Aorta (tissue), 5 donors: ENCODE results near the gene TMEM266. TPM values are rescaled to one million over a fixed set of nuclear protein-coding genes. Genes with fewer than 3 reads are reported as not detected.

Experiments used
- ATAC-seq: fragments of 200-7000 bp; cut with Tn5 transposase; one replicate; pipeline ENCODE4 v1.9.1; 2022; ENCODE audit warnings: moderate library complexity; ENCODE audit not compliant: low FRiP score
- DNase-seq, 2 donors: peaks; one replicate each; pipeline ENCODE4 v3.0.0-alpha.2; 2020
- H3K27ac ChIP-seq, 2 donors: one replicate each; pipeline ENCODE4 v1.5.1; 2013; ENCODE audit warnings: low read length in 2 of 2, mild to moderate bottlenecking in 2 of 2, moderate library complexity in 2 of 2, control low read depth in 1 of 2, inconsistent platforms in 1 of 2, low read depth in 1 of 2
- H3K27me3 ChIP-seq, 2 donors: one replicate each; pipeline ENCODE4 v1.6.1; 2013; ENCODE audit warnings: control low read depth in 1 of 2, low read length in 1 of 2, mild to moderate bottlenecking in 1 of 2, moderate library complexity in 1 of 2; ENCODE audit not compliant: insufficient read depth in 2 of 2, control insufficient read depth in 1 of 2
- H3K36me3 ChIP-seq, 2 donors: one replicate each; pipeline ENCODE4 v1.6.1; 2013; ENCODE audit warnings: control low read depth in 1 of 2, low read length in 1 of 2, mild to moderate bottlenecking in 1 of 2; ENCODE audit not compliant: insufficient read depth in 2 of 2, control insufficient read depth in 1 of 2
- H3K4me1 ChIP-seq, 2 donors: one replicate each; pipeline ENCODE4 v1.6.1; 2013; ENCODE audit warnings: low read length in 2 of 2, control low read depth in 1 of 2, mild to moderate bottlenecking in 1 of 2, moderate library complexity in 1 of 2; ENCODE audit not compliant: insufficient read depth in 2 of 2, control insufficient read depth in 1 of 2
- H3K4me3 ChIP-seq, 2 donors: one replicate each; pipeline ENCODE4 v1.5.1; 2013; ENCODE audit warnings: low read length in 2 of 2, control low read depth in 1 of 2, mild to moderate bottlenecking in 1 of 2
- H3K9me3 ChIP-seq: one replicate; pipeline ENCODE4 v1.6.1; 2013; ENCODE audit warnings: mild to moderate bottlenecking, low read length; ENCODE audit not compliant: control insufficient read depth
- WGBS, 2 donors: extraction: QIAGEN DNeasy Blood & Tissue Kit; methylation state at CpG; one replicate each; pipeline ENCODE4 v1.1.7; 2013; 5-methylcytosine and 5-hydroxymethylcytosine counted together
- intact Hi-C, 2 donors: fragments of 100-400 bp; cut with DNase I; formaldehyde crosslinking; loops; one replicate each; pipeline versions ENCODE4 v1.14.2 to v1.15.0; 2022
- polyA plus RNA-seq, 2 donors: library from polyadenylated mRNA; stranded (reverse); fragments of 200-250 nt; gene quantifications; one replicate each; pipeline ENCODE4 v1.2.3, GENCODE V29; 2013
- total RNA-seq, 2 donors: library from RNA; stranded (reverse); fragmentation: NEBNext Ultra II Directional; extraction: Animal tissue kit (Norgen Biotek cat#: 25700); gene quantifications; one replicate each; pipeline ENCODE4 v1.2.1, GENCODE V29; 2021
- donor health status: healthy with polysubstance abuse.
- donor health status: Bipolar disorder and iron deficiency.
- donor health status: DM: no; HTN: no; CAD: no.
- donor health status: DM: no; HTN: no; CAD: no.
- donor health status: DM: yes; HTN: yes; CAD: no.

Gene TMEM266
- total and polyA plus RNA-seq, 4 donors, result 0.26 TPM; not detected in 3

DNA sequence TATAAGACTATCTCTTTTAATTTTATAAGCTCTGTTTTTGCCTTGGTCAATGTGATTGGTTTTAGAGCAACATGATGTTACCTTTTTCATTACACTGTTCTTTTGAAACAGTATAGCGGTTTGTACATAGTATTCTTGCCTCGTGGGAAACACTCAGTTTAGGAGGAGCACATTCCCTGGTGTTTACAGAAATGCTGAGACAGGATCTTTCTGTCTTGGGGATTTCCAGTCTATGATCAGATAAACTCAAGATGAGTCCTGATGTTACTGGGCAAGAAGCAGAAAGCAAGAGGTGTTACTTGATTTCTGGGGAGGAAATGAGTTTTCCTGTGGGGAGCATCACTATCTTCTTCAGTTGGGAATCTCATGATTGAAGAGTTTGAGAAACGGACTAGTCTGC is 2.5 kb downstream of the TMEM266 start:
- Histone ChIP-seq H3K36me3 (no peaks in the 10 kb centered on the region), H3K27me3 (no peaks in the 10 kb centered on the region), H3K9me3 (no peaks in the 10 kb centered on the region), H3K4me3 (no peak overlapping the region), H3K4me1 (no peaks in the 10 kb centered on the region), H3K27ac (no peak overlapping the region)
- DNase-seq (no peak), ATAC-seq (no peak)
- intact Hi-C loops, result no loop called here
- 41 to 53% methylated on average over 3 of the region's 3 CpGs for WGBS, 2 donors

DNA sequence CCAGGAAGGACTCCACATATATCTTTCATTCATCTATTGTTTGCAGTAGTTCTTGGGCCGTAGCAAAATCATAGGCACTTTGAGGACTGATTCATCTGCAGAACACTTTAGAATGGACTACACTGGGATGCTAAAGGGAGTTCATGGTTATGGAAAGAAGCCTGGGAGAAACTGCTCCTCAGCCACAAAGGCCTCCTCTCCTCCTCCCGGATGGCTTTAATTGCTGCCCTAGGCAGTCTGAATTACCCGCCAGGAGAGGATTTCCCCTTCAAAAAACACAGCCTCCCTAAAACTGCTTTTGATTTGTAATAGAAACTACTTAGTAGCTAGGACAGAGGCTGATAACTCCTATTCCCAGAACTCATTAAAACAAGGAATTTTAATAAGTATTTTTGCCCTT is 4.6 kb downstream of the TMEM266 start:
- no peak overlapping the region for H3K4me3 ChIP-seq
- H3K4me1 ChIP-seq, result no peaks in the 10 kb centered on the region
- no peaks in the 10 kb centered on the region for H3K36me3 ChIP-seq
- intact Hi-C loops, result no loop called here
- ATAC-seq (no peak), DNase-seq (no peak)
- WGBS, 2 donors, result 62 to 72% methylated on average over 3 of the region's 3 CpGs
- no peaks in the 10 kb centered on the region for H3K27me3 ChIP-seq
- no peaks in the 10 kb centered on the region for H3K9me3 ChIP-seq
- no peak overlapping the region for H3K27ac ChIP-seq

DNA sequence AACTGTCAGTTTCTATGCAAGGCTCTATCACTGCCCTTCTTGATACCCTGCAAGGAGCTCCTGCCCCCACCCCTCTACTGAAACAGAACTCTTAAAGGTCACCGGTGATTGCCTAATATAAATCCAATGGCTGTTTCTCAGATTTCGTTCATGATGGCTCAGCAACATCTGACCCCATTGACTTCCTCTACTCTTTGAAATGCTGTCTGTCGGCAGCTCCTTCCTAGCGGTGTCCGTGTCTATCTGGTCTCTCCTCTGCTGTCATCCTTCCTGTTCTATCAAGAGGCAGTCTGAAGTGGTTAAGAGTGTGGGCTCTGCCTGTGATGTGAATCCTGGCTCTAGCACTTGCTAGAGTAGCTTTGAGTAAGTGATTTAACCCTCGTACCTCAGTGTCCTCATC is 5.5 kb downstream of the TMEM266 start:
- no peak overlapping the region for H3K4me3 ChIP-seq
- no peak for DNase-seq
- no peak overlapping the region for H3K27ac ChIP-seq
- no peak for ATAC-seq
- no peaks in the 10 kb centered on the region for H3K27me3 ChIP-seq
- no peaks in the 10 kb centered on the region for H3K4me1 ChIP-seq
- H3K36me3 ChIP-seq, result no peaks in the 10 kb centered on the region
- 49 to 54% methylated on average over 6 of the region's 6 CpGs for WGBS, 2 donors
- intact Hi-C loops, result no loop called here
- H3K9me3 ChIP-seq, result no peaks in the 10 kb centered on the region

DNA sequence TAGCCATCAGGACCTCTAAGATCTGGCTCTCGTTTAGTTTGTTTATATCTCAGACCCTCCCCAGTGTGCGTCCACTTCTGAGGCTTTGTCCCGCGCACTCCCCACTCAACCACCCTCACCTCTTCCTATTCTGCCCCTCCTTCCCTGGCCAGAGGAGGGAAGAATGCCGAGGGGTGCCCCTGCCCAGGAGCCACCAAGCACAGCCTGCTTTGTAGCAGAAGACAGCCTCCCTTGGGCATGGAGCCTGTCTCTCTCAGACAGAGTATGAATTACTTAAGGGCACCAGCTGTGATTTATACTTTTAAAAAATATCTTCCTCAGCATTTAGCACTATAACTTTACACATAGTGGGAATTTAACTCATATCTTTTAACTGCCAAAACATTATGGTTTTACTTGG is 6.0 kb downstream of the TMEM266 start:
- Histone ChIP-seq H3K4me1 (no peaks in the 10 kb centered on the region), H3K27me3 (no peaks in the 10 kb centered on the region), H3K27ac (no peak overlapping the region), H3K9me3 (no peaks in the 10 kb centered on the region), H3K36me3 (no peaks in the 10 kb centered on the region), H3K4me3 (no peak overlapping the region)
- no peak for DNase-seq
- no peak for ATAC-seq
- intact Hi-C loops, result no loop called here
- 47 to 55% methylated on average over 5 of the region's 5 CpGs for WGBS, 2 donors

DNA sequence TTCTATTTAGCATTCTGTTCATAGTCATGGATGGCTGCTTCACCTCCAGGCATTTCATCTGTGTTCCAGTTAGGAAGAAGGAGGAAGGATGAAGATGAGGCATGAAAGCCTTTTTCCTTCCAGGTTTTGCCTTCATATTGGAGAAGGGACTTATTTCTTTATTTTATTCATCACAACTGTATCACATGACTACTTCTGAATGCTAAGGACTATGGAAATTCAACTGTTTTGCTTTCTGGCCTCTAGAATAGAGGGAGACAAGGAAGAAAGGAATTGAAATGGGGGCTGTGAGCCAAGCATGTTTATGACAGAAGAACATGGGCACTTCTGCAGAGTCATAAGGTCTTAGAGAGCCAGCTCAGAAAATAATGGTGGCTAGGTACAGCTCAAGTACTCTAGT is 10.4 kb downstream of the TMEM266 start:
- H3K27me3 ChIP-seq, result no peaks in the 10 kb centered on the region
- no peak overlapping the region for H3K27ac ChIP-seq
- DNase-seq (no peak), ATAC-seq (no peak)
- H3K9me3 ChIP-seq, result no peaks in the 10 kb centered on the region
- no peak overlapping the region for H3K4me3 ChIP-seq
- intact Hi-C loops, result no loop called here
- H3K36me3 ChIP-seq, result no peaks in the 10 kb centered on the region
- H3K4me1 ChIP-seq, result no peaks in the 10 kb centered on the region

DNA sequence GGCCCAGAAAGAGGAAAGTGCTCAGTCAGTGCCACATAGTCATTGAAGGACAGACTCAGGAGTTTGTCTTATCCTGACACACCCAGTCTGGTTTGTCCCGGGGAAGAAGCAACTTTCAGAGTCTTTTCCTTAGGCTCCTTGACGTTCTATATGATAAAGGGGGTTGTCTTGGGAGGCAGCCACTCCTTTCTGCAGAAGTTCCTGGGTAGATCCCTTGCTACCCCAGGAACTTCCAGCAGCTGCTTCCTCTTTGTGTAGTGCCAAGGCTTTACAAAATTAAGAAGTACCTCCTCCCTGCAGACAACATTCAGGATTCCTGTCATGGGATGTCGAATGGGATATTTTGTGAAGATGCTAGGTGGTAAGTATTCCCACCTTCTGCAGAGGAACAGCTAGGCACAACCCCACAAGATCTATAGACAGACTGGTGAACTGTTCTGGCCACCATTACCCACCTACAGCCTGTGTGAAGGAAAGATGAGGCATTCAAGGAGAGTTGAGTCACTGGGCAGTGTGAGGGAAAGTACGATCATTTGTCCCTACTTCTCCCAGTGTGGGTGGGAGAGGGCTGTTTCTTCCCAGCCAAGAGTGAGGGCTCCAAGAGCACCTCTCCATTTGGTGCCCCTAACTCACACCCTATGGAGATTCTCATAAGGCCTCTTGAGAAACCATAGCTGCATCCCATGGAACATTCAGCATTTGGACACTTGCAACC is 11.3 kb downstream of the TMEM266 start:
- no peaks in the 10 kb centered on the region for H3K27me3 ChIP-seq
- no peak overlapping the region for H3K27ac ChIP-seq
- no peaks in the 10 kb centered on the region for H3K36me3 ChIP-seq
- H3K9me3 ChIP-seq, result no peaks in the 10 kb centered on the region
- DNase-seq, result no peak
- no peaks in the 10 kb centered on the region for H3K4me1 ChIP-seq
- ATAC-seq, result no peak
- 82 to 83% methylated on average over 4 of the region's 4 CpGs for WGBS, 2 donors
- no peak overlapping the region for H3K4me3 ChIP-seq
- intact Hi-C loops, result no loop called here

GRCh38 chr15:76071806-76072205 is 12.0 kb downstream of the TMEM266 start:
- WGBS, 2 donors, result 75 to 83% methylated on average over 7 of the region's 7 CpGs
- no peaks in the 10 kb centered on the region for H3K36me3 ChIP-seq

GRCh38 chr15:76073554-76073953 is 13.8 kb downstream of the TMEM266 start:
- H3K4me3 ChIP-seq, result no peak overlapping the region
- intact Hi-C loops, result no loop called here
- H3K27me3 ChIP-seq, result no peaks in the 10 kb centered on the region
- WGBS, 2 donors, result 62% methylated on average over 2 of the region's 2 CpGs
- ATAC-seq, result no peak
- H3K36me3 ChIP-seq, result no peaks in the 10 kb centered on the region
- no peaks in the 10 kb centered on the region for H3K4me1 ChIP-seq
- H3K9me3 ChIP-seq, result no peaks in the 10 kb centered on the region
- no peak for DNase-seq
- H3K27ac ChIP-seq, result no peak overlapping the region

More at GRCh38 chr15:76071806-76072205, 12.0 kb downstream of the TMEM266 start:
- Histone ChIP-seq H3K27me3 (no peaks in the 10 kb centered on the region), H3K4me3 (no peak overlapping the region), H3K4me1 (no peaks in the 10 kb centered on the region), H3K27ac (no peak overlapping the region), H3K9me3 (no peaks in the 10 kb centered on the region)
- no peak for DNase-seq
- intact Hi-C loops, result no loop called here
- ATAC-seq, result no peak

GRCh38 chr15:76075046-76075445 is 15.3 kb downstream of the TMEM266 start:
- no peak for DNase-seq
- Histone ChIP-seq H3K27me3 (no peaks in the 10 kb centered on the region), H3K27ac (no peak overlapping the region), H3K9me3 (no peaks in the 10 kb centered on the region), H3K4me3 (no peak overlapping the region), H3K36me3 (no peaks in the 10 kb centered on the region), H3K4me1 (no peaks in the 10 kb centered on the region)
- intact Hi-C loops, result no loop called here
- no peak for ATAC-seq
